Epithelial cell of proximal tubule (primary cell): ENCODE results near the gene INSIG2. TPM values are rescaled to one million over a fixed set of nuclear protein-coding genes. Genes with fewer than 3 reads are reported as not detected.

Experiments
- DNase-seq: peaks from one replicate; pipeline ENCODE4 v3.0.0-alpha.2; 2011; ENCODE audit warnings: low read depth
- H3K4me3 ChIP-seq: 2 replicates; pipeline ENCODE4 v1.5.1; 2011; ENCODE audit warnings: low read depth, mild to moderate bottlenecking, low read length
- total RNA-seq: library from RNA; depleted of rRNA; stranded (reverse); fragments of >200 nt; gene quantifications from 2 replicates; pipeline ENCODE4 v1.2.3, GENCODE V29; 2015
- TF ChIP-seq, protein P1 (sequence below): conservative IDR thresholded peaks from 2 replicates; pipeline ENCODE4 v1.5.1; 2012; ENCODE audit warnings: low read depth, mild to moderate bottlenecking, low read length

INSIG2 gene
- total RNA-seq, 1 donor from 2014 or later: 9.1 TPM

DNA sequence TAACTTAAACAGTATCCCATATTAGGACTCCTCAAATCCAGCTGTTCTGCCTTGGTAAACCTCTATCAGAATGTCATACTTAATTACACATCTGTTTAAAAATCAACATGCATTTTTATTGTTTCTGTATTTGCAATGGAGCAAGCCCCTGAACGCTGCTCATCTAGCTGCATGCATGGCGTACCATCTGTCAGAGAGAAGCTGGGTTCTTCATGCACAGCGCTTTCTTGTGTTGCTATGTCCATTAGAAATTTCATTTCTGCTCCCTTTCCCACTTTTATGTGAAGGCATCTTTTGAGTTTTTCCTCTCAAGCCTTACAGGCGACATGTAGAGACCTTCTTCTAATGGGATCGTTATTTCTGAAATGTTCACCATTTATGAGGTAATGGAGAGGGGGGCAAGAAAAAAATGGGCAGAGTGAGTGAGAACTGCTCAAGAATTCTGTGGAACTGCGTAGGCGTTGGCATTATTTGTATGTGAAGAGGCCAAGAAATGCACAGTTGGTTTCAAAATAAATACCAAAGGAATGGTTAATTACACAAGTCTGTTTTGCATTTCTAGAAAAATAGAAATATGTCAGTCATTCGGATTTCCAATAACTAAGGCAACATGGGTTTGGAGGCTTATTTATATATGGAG is 31.6 kb downstream of the INSIG2 start:
- no peak overlapping the region for H3K4me3 ChIP-seq
- DNase-seq: no peak
- TF ChIP-seq, protein P1, sequence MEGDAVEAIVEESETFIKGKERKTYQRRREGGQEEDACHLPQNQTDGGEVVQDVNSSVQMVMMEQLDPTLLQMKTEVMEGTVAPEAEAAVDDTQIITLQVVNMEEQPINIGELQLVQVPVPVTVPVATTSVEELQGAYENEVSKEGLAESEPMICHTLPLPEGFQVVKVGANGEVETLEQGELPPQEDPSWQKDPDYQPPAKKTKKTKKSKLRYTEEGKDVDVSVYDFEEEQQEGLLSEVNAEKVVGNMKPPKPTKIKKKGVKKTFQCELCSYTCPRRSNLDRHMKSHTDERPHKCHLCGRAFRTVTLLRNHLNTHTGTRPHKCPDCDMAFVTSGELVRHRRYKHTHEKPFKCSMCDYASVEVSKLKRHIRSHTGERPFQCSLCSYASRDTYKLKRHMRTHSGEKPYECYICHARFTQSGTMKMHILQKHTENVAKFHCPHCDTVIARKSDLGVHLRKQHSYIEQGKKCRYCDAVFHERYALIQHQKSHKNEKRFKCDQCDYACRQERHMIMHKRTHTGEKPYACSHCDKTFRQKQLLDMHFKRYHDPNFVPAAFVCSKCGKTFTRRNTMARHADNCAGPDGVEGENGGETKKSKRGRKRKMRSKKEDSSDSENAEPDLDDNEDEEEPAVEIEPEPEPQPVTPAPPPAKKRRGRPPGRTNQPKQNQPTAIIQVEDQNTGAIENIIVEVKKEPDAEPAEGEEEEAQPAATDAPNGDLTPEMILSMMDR: no peak

DNA sequence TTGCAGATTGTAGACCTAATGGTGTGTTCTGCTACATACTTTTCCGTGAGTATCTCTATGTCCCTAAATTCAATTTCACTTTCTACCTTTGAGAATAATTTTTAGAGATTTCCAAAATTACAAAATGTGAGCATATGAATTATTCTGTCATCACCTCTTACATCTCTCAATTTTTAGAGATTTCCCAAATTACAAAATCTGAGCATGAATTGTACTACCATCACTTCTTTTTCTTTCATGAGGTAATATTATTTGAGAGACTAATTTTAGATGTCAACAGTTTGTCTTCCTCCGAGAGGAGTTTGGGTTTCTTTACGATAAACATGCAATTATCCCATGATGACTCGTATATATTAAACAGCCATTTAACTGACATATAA is 32.1 kb downstream of the INSIG2 start:
- no peak for DNase-seq
- H3K4me3 ChIP-seq: no peak overlapping the region
- TF ChIP-seq, protein P1: no peak

DNA sequence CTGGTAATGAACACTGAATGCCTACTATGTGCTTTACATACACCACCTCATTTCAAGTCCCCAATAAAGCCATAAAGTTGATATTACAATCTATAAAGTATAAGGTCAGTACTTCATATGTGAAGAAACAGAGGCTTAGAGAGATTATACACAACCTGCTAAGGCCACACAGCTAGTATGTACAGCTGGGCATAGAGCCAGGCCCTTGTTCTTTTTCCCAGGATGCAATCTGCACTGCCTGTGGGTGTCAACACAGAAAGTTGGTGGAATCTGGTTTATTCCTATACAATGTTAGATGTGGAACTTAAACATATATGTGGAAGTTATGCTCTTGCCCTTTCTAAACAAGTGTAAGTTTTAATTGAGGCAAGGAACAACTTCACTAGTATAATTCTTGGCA is 32.8 kb downstream of the INSIG2 start:
- TF ChIP-seq, protein P1: no peak
- no peak for DNase-seq
- no peak overlapping the region for H3K4me3 ChIP-seq

DNA sequence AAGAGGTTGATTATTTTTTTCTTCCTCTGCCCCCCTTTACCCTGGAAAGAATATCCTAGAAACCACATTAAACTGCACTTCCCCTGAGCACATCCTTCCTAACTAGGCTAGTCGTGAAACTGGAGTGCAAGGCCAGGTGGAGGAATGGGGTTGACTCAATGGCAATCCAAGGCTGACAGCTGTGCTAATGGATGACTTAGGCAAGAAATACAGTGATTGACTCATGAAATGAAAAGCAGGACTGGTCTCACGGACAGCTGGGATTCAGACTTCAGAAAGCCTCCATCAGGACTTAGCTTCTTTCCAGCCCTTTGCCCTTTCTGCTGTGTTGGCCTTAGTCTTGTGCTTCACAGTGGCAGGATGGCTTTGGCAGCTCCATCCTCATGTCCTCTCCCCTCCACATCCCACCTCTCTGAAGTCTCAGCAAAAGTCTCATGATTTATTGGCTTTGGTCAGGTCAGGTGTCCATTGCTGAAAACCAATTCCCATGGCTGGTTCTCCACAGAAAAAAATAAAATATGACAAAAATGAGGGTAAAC is 33.8 kb downstream of the INSIG2 start:
- H3K4me3 ChIP-seq: no peak overlapping the region
- TF ChIP-seq, protein P1: no peak
- no peak for DNase-seq

DNA sequence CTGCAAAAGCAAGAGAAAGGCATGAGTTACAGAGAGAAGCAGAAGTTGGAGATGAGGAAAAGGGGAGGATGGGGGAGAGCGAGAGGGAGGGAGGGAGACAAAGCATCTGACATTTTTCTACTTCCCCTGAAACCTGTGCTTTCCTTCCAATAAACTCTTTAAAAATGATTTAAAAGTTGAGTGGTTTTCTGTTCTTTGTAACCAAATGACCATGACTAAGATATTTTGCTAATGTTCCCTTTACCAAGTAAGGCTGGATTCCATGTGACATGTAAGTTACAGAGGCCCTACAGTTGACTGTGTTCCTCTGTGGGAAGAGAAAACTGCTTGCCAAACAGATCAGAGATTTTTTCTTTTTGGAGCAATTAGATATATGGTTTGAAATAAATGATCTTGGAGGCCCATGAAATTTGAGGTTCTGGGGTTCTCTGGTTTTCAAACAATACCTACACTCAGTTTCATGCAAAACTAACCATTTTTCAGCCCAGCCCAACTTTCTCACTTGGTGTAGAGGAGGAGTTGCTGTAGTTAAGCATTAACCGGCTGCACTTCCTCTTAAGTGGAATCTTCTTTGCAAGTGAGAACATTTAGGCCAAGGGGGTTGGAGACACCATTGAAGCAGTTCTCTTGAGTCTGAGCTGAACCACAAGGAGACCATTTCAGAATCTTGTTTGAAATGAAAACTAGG is 34.5 kb downstream of the INSIG2 start:
- TF ChIP-seq, protein P1: no peak

DNA sequence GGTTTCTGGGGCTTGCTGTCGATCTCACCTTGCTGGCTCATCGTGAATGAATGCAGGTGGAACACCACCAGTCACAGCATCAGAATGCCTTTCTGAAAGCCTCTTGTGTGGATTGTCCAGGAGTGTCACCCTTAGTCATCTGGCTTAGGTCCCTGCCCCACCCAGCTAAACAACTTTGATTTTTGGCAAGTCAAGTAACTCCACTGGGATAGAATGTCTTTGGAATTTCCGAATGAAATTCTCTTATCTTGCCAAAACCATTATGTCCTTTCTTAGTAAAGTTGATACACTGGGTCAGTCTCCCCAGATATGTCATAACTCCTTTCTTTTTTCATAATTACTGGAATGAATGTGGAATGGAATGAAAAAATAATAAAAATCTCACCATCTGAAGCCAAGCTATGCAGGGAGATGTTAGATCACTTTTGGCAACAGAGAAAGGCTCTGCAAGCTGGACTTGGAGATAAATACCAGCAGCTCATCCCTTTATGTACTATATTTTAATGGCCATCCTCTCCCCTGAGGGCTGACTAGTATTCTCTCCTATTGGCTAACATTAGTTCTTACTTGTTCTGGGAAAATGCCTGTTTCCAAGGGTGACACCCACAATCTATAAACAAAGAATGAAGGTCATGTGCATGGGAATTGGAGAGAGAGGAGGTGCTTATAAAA is 35.4 kb downstream of the INSIG2 start:
- TF ChIP-seq, protein P1: no peak
- H3K4me3 ChIP-seq: no peak overlapping the region
- no peak for DNase-seq

More for the DNA sequence above, 34.5 kb downstream of the INSIG2 start:
- DNase-seq: no peak
- no peak overlapping the region for H3K4me3 ChIP-seq
